ENCODE measurements around the gene KRT86.

- TF ChIP-seq ZNF830 (CRISPR knock-in tag; IDR thresholded peaks at IDR 0.05) (no peak), ELF4 (CRISPR knock-in tag; IDR thresholded peaks at IDR 0.05) (no peak), HDAC6 (IDR thresholded peaks at IDR 0.05; ENCODE audit: low read depth, low read length) (no peak), SIN3B (IDR thresholded peaks at IDR 0.05; ENCODE audit: low read depth) (no peak), STAT5B (CRISPR knock-in tag; IDR thresholded peaks at IDR 0.05) (no peak), ZNF318 (IDR thresholded peaks at IDR 0.05; ENCODE audit: borderline replicate concordance in 1 of 2, low read depth in 1 of 2) (no peak), HDAC2 (IDR thresholded peaks at IDR 0.05) (no peak), CTCF (IDR thresholded peaks at IDR 0.05 in 2 of 3, conservative IDR thresholded peaks at IDR 0.05 in 1 of 3; ENCODE audit: insufficient read depth in 2 of 3, low read depth in 1 of 3, low read length in 3 of 3) (no peak)
Observed at GRCh38 chr12:52317468-52318052, 43.1 kb downstream of the KRT86 start.
